GM19023 (cell line): ENCODE measurements around the gene GP9.
"Not testable (repeated sequence)": the region's sequence is repeated elsewhere in the genome, so short reads cannot be mapped to it uniquely, and the experiment has no call there.

Experiments
- ATAC-seq: cut with Tn5 transposase; IDR thresholded peaks from one replicate; pipeline ENCODE4 v1.9.1; 2021; ENCODE audit warnings: mild to moderate bottlenecking, moderate library complexity; ENCODE audit not compliant: unreplicated experiment

Gene GP9

GRCh38 chr3:129106866-129107565, 46.4 kb downstream of the GP9 start:
- no peak for ATAC-seq

DNA sequence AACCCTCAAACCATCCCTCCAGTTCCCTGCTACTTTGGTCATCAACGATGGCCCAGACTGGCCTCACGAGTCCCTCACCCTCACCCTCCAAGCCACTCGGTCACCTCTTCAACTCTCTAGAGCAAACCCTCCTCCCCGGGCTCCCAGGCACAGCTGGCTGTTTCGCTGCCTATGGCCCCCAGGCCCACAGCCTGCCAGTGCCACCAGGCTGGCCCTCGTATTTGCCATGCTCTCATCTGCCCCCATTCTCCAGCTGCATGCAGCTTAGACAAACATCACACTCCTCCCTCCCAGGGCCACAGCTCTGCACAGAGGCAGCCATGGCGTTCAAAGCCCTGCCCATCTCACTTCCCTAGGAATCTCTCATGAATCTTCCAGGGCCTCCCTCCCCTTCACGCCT, 47.2 kb downstream of the GP9 start:
- no peak for ATAC-seq

- not testable (repeated sequence) for ATAC-seq
These were observed 50.6 kb downstream of the GP9 start for GRCh38 chr3:129111076-129111780.
